K562 (cell line): ENCODE measurements around the gene BHLHE23. TPM values are rescaled to one million over a fixed set of nuclear protein-coding genes. Genes with fewer than 3 reads are reported as not detected.

ENCODE experiments used
- OTX1 ChIP-seq: fragments of 450-650 bp; formaldehyde crosslinking; IDR thresholded peaks from 2 replicates; pipeline ENCODE4 v1.4.0; 2022; ENCODE audit warnings: mild to moderate bottlenecking
- SUPT5H ChIP-seq: fragments of 450-650 bp; IDR thresholded peaks from 2 replicates; pipeline ENCODE4 v1.6.1; 2016
- ZNF140 ChIP-seq: fragments of 250-450 bp; sonication (Bioruptor Pico); IDR thresholded peaks from 2 replicates; pipeline ENCODE4 v1.8.0; 2021; ENCODE audit warnings: moderate library complexity, mild to moderate bottlenecking, inconsistent platforms
- polyA plus RNA-seq, 8 experiments: library from polyadenylated mRNA; depleted of rRNA in 4 of 8; stranded (reverse) in 5 of 8; unstranded in 3 of 8; fragments of >200 nt; fragmentation: Nextera tagmentation in 2 of 8; fragmentation: Illumina TruSeq in 1 of 8; extraction: Ambion mirVana in 2 of 8; extraction: Trizol in 1 of 8; gene quantifications; 2 replicates each; pipeline versions ENCODE4 v1.2.1 to v1.2.3, GENCODE V29; 2011 to 2014; ENCODE audit warnings: inconsistent platforms in 1 of 8, missing spikeins in 1 of 8
- total RNA-seq, 7 experiments: library from RNA; depleted of rRNA in 6 of 7; stranded (reverse); fragments of >200 nt in 6 of 7; fragmentation: Illumina TruSeq in 2 of 7; extraction: Trizol in 2 of 7; gene quantifications; 2 replicates each; pipeline versions ENCODE4 v1.2.1 to v1.2.3, GENCODE V29; 2011 to 2021; ENCODE audit warnings: low replicate concordance in 1 of 7
- TF ChIP-seq, protein P1 (sequence below): fragments of 250-450 bp; sonication (Bioruptor Pico); IDR thresholded peaks from 2 replicates; pipeline ENCODE4 v1.5.0; 2021; ENCODE audit warnings: mild to moderate bottlenecking, borderline replicate concordance
- TF ChIP-seq, protein P2 (sequence below): sonication (generic); formaldehyde crosslinking; IDR thresholded peaks from 2 replicates; pipeline ENCODE4 v1.8.0; 2023; ENCODE audit warnings: mild to moderate bottlenecking, missing genetic modification reagents
- TF ChIP-seq, protein P3 (sequence below): fragments of 150-350 bp; conservative IDR thresholded peaks from 2 replicates; pipeline ENCODE4 v1.6.1; 2014; ENCODE audit warnings: low read length

BHLHE23 gene
- total and polyA plus RNA-seq, 9 of the 15 experiments (the other 6 are each of a cell fraction or from before 2014, with no cell fraction given) = not detected

DNA sequence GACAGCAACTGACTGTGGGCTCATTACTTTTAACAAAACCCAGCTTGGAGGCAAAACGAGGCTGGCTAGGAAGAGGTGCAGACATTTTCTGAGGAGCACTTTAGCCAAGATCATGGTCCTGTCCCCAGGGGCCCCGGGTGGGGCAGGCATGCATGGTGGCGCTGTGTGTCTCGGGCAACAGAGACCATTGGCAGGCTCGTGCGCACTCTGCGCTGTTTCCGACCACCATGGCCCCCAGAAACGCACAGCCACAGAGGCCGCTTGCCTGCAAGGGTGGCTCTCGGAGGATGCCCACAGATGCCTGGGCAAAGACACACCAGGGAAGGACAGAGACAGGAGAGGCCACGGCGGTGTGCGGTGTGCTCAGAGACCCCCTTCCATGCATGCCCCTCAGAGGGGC is 6.7 kb downstream of the BHLHE23 start (continued):
- TF ChIP-seq, protein P1, sequence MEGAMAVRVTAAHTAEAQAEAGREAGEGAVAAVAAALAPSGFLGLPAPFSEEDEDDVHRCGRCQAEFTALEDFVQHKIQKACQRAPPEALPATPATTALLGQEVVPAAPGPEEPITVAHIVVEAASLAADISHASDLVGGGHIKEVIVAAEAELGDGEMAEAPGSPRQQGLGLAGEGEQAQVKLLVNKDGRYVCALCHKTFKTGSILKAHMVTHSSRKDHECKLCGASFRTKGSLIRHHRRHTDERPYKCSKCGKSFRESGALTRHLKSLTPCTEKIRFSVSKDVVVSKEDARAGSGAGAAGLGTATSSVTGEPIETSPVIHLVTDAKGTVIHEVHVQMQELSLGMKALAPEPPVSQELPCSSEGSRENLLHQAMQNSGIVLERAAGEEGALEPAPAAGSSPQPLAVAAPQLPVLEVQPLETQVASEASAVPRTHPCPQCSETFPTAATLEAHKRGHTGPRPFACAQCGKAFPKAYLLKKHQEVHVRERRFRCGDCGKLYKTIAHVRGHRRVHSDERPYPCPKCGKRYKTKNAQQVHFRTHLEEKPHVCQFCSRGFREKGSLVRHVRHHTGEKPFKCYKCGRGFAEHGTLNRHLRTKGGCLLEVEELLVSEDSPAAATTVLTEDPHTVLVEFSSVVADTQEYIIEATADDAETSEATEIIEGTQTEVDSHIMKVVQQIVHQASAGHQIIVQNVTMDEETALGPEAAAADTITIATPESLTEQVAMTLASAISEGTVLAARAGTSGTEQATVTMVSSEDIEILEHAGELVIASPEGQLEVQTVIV = no peak
- TF ChIP-seq, protein P2, sequence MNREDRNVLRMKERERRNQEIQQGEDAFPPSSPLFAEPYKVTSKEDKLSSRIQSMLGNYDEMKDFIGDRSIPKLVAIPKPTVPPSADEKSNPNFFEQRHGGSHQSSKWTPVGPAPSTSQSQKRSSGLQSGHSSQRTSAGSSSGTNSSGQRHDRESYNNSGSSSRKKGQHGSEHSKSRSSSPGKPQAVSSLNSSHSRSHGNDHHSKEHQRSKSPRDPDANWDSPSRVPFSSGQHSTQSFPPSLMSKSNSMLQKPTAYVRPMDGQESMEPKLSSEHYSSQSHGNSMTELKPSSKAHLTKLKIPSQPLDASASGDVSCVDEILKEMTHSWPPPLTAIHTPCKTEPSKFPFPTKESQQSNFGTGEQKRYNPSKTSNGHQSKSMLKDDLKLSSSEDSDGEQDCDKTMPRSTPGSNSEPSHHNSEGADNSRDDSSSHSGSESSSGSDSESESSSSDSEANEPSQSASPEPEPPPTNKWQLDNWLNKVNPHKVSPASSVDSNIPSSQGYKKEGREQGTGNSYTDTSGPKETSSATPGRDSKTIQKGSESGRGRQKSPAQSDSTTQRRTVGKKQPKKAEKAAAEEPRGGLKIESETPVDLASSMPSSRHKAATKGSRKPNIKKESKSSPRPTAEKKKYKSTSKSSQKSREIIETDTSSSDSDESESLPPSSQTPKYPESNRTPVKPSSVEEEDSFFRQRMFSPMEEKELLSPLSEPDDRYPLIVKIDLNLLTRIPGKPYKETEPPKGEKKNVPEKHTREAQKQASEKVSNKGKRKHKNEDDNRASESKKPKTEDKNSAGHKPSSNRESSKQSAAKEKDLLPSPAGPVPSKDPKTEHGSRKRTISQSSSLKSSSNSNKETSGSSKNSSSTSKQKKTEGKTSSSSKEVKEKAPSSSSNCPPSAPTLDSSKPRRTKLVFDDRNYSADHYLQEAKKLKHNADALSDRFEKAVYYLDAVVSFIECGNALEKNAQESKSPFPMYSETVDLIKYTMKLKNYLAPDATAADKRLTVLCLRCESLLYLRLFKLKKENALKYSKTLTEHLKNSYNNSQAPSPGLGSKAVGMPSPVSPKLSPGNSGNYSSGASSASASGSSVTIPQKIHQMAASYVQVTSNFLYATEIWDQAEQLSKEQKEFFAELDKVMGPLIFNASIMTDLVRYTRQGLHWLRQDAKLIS (CRISPR knock-in tag) = no peak
- TF ChIP-seq, protein P3, sequence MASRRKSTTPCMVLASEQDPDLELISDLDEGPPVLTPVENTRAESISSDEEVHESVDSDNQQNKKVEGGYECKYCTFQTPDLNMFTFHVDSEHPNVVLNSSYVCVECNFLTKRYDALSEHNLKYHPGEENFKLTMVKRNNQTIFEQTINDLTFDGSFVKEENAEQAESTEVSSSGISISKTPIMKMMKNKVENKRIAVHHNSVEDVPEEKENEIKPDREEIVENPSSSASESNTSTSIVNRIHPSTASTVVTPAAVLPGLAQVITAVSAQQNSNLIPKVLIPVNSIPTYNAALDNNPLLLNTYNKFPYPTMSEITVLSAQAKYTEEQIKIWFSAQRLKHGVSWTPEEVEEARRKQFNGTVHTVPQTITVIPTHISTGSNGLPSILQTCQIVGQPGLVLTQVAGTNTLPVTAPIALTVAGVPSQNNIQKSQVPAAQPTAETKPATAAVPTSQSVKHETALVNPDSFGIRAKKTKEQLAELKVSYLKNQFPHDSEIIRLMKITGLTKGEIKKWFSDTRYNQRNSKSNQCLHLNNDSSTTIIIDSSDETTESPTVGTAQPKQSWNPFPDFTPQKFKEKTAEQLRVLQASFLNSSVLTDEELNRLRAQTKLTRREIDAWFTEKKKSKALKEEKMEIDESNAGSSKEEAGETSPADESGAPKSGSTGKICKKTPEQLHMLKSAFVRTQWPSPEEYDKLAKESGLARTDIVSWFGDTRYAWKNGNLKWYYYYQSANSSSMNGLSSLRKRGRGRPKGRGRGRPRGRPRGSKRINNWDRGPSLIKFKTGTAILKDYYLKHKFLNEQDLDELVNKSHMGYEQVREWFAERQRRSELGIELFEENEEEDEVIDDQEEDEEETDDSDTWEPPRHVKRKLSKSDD = no peak
- TF ChIP-seq ZNF140 = no peak
- no peak for TF ChIP-seq OTX1 (CRISPR knock-in tag)
- no peak for TF ChIP-seq SUPT5H
